ENCODE data around the gene NAP1L4.

GRCh38 chr11:2989006-2989405, 3.1 kb downstream of the NAP1L4 start:
- TF ChIP-seq CTCF (IDR thresholded peaks at IDR 0.05), result no peak
- no peak for TF ChIP-seq EP300 (IDR thresholded peaks at IDR 0.05)
- no peak for TF ChIP-seq POLR2A (IDR thresholded peaks at IDR 0.05; ENCODE audit: low read depth)
- no peak for TF ChIP-seq POLR2AphosphoS5 (IDR thresholded peaks at IDR 0.05)
